HG03103 (cell line): Measurements from ENCODE around the gene MDH2.
"Not testable (repeated sequence)": the region's sequence is repeated elsewhere in the genome, so short reads cannot be mapped to it uniquely, and the experiment has no call there.

Experiments used
- ATAC-seq: cut with Tn5 transposase; IDR thresholded peaks from one replicate; pipeline ENCODE4 v1.9.1; 2021; ENCODE audit warnings: low read depth; ENCODE audit not compliant: unreplicated experiment

Gene MDH2

GRCh38 chr7:76047811-76048667 lies at the start of gene MDH2, which contains the start of gene STYXL1:
TSS of gene MDH2 (plus strand) at chr7:76048106. CDS start at chr7:76048161, 55 bp downstream.
TSS of gene STYXL1 (minus strand) at chr7:76048000. CDS start at chr7:76030523, 17,477 bp downstream.
- ATAC-seq, result peak; percentile 91

- ATAC-seq, result no peak
Observed at GRCh38 chr7:76000566-76000965, 47.3 kb upstream of the MDH2 start.

GRCh38 chr7:76002139-76002538 lies 45.8 kb upstream of the MDH2 start:
- ATAC-seq, result no peak

- no peak for ATAC-seq
Observed at GRCh38 chr7:76002822-76003221, 45.1 kb upstream of the MDH2 start.

- no peak for ATAC-seq
Observed at GRCh38 chr7:76003351-76003750, 44.6 kb upstream of the MDH2 start.

GRCh38 chr7:76005004-76005403 lies 42.9 kb upstream of the MDH2 start:
- ATAC-seq, result not testable (repeated sequence)

GRCh38 chr7:76008156-76008687 lies 39.7 kb upstream of the MDH2 start:
- ATAC-seq, result no peak

GRCh38 chr7:76009672-76010600 lies 38.0 kb upstream of the MDH2 start:
- ATAC-seq, result no peak

GRCh38 chr7:76011442-76011861 lies 36.5 kb upstream of the MDH2 start:
- no peak for ATAC-seq

- ATAC-seq, result no peak
Observed at GRCh38 chr7:76016191-76016947, 31.5 kb upstream of the MDH2 start.

GRCh38 chr7:76018520-76018919 lies 29.4 kb upstream of the MDH2 start:
- not testable (repeated sequence) for ATAC-seq

GRCh38 chr7:76020031-76020714 lies 27.7 kb upstream of the MDH2 start:
- ATAC-seq, result no peak

- no peak for ATAC-seq
Observed at GRCh38 chr7:76022026-76022780, 25.7 kb upstream of the MDH2 start.

- ATAC-seq, result no peak
Observed at GRCh38 chr7:76023002-76023401, 24.9 kb upstream of the MDH2 start.

GRCh38 chr7:76029682-76030081 lies 18.2 kb upstream of the MDH2 start:
- not testable (repeated sequence) for ATAC-seq

GRCh38 chr7:76031964-76032363 lies 15.9 kb upstream of the MDH2 start:
- ATAC-seq, result no peak

- no peak for ATAC-seq
Observed at GRCh38 chr7:76037310-76037709, 10.6 kb upstream of the MDH2 start.

GRCh38 chr7:76040126-76040525 lies 7.8 kb upstream of the MDH2 start:
- ATAC-seq, result no peak

GRCh38 chr7:76044375-76044865 lies 3.5 kb upstream of the MDH2 start:
- ATAC-seq, result no peak
